ENCODE results near the gene MSI2.

Gene MSI2

GRCh38 chr17:57512258-57512657, 255.9 kb downstream of the MSI2 start:
- no peak overlapping the region for H3K4me3 ChIP-seq (ENCODE audit: low read depth, low read length)
- DNase-seq (ENCODE audit: low read depth), result no peak
- TF ChIP-seq CTCF (IDR thresholded peaks at IDR 0.05; ENCODE audit: insufficient read depth, low read depth, low read length, missing control alignments), result no peak

- TF ChIP-seq CTCF (IDR thresholded peaks at IDR 0.05; ENCODE audit: insufficient read depth, low read depth, low read length, missing control alignments), result no peak
- no peak overlapping the region for H3K4me3 ChIP-seq (ENCODE audit: low read depth, low read length)
- no peak for DNase-seq (ENCODE audit: low read depth)
These were observed 256.4 kb downstream of the MSI2 start for GRCh38 chr17:57512691-57513090.

- no peak for DNase-seq (ENCODE audit: low read depth)
- TF ChIP-seq CTCF (IDR thresholded peaks at IDR 0.05; ENCODE audit: insufficient read depth, low read depth, low read length, missing control alignments), result no peak
- H3K4me3 ChIP-seq (ENCODE audit: low read depth, low read length), result no peak overlapping the region
These were observed 257.2 kb downstream of the MSI2 start for GRCh38 chr17:57513569-57513968.

- no peak for TF ChIP-seq CTCF (IDR thresholded peaks at IDR 0.05; ENCODE audit: insufficient read depth, low read depth, low read length, missing control alignments)
These were observed 258.3 kb downstream of the MSI2 start for GRCh38 chr17:57514614-57515013.

GRCh38 chr17:57515662-57516211, 259.4 kb downstream of the MSI2 start:
- no peak overlapping the region for H3K4me3 ChIP-seq (ENCODE audit: low read depth, low read length)
- no peak for DNase-seq (ENCODE audit: low read depth)
- TF ChIP-seq CTCF (IDR thresholded peaks at IDR 0.05; ENCODE audit: insufficient read depth, low read depth, low read length, missing control alignments), result no peak

More at GRCh38 chr17:57514614-57515013, 258.3 kb downstream of the MSI2 start:
- no peak for DNase-seq (ENCODE audit: low read depth)
- H3K4me3 ChIP-seq (ENCODE audit: low read depth, low read length), result no peak overlapping the region

GRCh38 chr17:57516290-57517230, 260.2 kb downstream of the MSI2 start:
- TF ChIP-seq CTCF (IDR thresholded peaks at IDR 0.05; ENCODE audit: insufficient read depth, low read depth, low read length, missing control alignments), result no peak
- H3K4me3 ChIP-seq (ENCODE audit: low read depth, low read length), result no peak overlapping the region
- DNase-seq (ENCODE audit: low read depth), result no peak
